T-cell (primary cell): ENCODE data around the gene DTX4. TPM values are rescaled to one million over a fixed set of nuclear protein-coding genes. Genes with fewer than 3 reads are reported as not detected.

Experiments used
- ATAC-seq, 4 experiments: fragments of 200-7000 bp in 3 of 4; fragments of 150-1000 bp in 1 of 4; cut with Tn5 transposase; replicated peaks in 1 of 4; 1 replicate in 3 of 4; 2 replicates in 1 of 4; pipeline ENCODE4 v1.10.0; 2021; ENCODE audit warnings: moderate library complexity in 3 of 4, mild to moderate bottlenecking in 2 of 4, moderate number of reproducible peaks in 1 of 4
- CTCF ChIA-PET, 2 donors: fragments of 300-600 bp; sonication (Branson Sonifier 250); formaldehyde crosslinking; loops; one replicate each; lab custom pipeline; 2022; ENCODE audit warnings: antibody characterized with exemption in 2 of 2; lab: Charles Lee
- POLR2A ChIA-PET, 2 donors: fragments of 300-600 bp; sonication (Branson Sonifier 250); formaldehyde crosslinking; loops; one replicate each; lab custom pipeline; 2022; ENCODE audit warnings: antibody characterized with exemption in 2 of 2; lab: Charles Lee
- DNase-seq, 35 experiments: peaks; one replicate each; pipeline versions ENCODE4 v3.0.0 to v3.0.0-alpha.2; 2013 to 2023
- H3K27ac ChIP-seq: one replicate; pipeline ENCODE4 v1.5.1; 2013; ENCODE audit warnings: low read length
- H3K27me3 ChIP-seq, 2 experiments: replicated peaks in 1 of 2; 1 replicate in 1 of 2; 2 replicates in 1 of 2; pipeline versions ENCODE4 v1.6.1 to v1.7.0; 2013; ENCODE audit warnings: low read length in 1 of 2, mixed read lengths in 1 of 2; ENCODE audit not compliant: control insufficient read depth in 2 of 2, insufficient read depth in 2 of 2; ENCODE audit errors: extremely low read depth in 1 of 2
- H3K36me3 ChIP-seq, 2 donors: 1 replicate in 1 of 2; 2 replicates in 1 of 2; pipeline versions ENCODE4 v1.6.1 to v1.7.0; 2013; ENCODE audit warnings: low read length in 1 of 2; ENCODE audit not compliant: control insufficient read depth in 2 of 2, insufficient read depth in 1 of 2; ENCODE audit errors: extremely low read depth in 1 of 2
- H3K4me1 ChIP-seq, 2 experiments: 1 replicate in 1 of 2; 2 replicates in 1 of 2; pipeline versions ENCODE4 v1.6.1 to v1.7.0; 2013; ENCODE audit warnings: low read length in 2 of 2, mixed read lengths in 1 of 2; ENCODE audit not compliant: insufficient read depth in 2 of 2, control insufficient read depth in 1 of 2; ENCODE audit errors: extremely low read depth in 1 of 2
- H3K4me3 ChIP-seq, 2 donors: 1 replicate in 1 of 2; 2 replicates in 1 of 2; pipeline versions ENCODE4 v1.5.1 to v1.7.0; 2013; ENCODE audit warnings: mild to moderate bottlenecking in 2 of 2, low read length in 1 of 2, moderate library complexity in 1 of 2; ENCODE audit not compliant: control insufficient read depth in 1 of 2; ENCODE audit errors: extremely low read depth in 1 of 2
- H3K9me3 ChIP-seq: 2 replicates; pipeline ENCODE4 v1.7.0; 2013
- H3K27ac Mint-ChIP-seq, 2 donors: one replicate each; pipeline ENCODE4 v1.8.0; 2020 to 2021; ENCODE audit warnings: mild to moderate bottlenecking in 2 of 2, mixed read lengths in 2 of 2
- H3K27me3 Mint-ChIP-seq, 2 donors: one replicate each; pipeline ENCODE4 v1.8.0; 2021 to 2022; ENCODE audit warnings: mixed read lengths in 2 of 2
- H3K36me3 Mint-ChIP-seq: one replicate; pipeline ENCODE4 v1.8.0; 2021; ENCODE audit warnings: mixed read lengths
- H3K4me1 Mint-ChIP-seq, 3 donors: one replicate each; pipeline ENCODE4 v1.8.0; 2020 to 2022; ENCODE audit warnings: mixed read lengths in 3 of 3, mild to moderate bottlenecking in 1 of 3
- H3K4me3 Mint-ChIP-seq, 3 donors: one replicate each; pipeline ENCODE4 v1.8.0; 2020 to 2022; ENCODE audit warnings: mild to moderate bottlenecking in 3 of 3, mixed read lengths in 3 of 3, moderate library complexity in 3 of 3
- H3K9me3 Mint-ChIP-seq, 3 donors: one replicate each; pipeline ENCODE4 v1.8.0; 2020 to 2022; ENCODE audit warnings: mixed read lengths in 3 of 3
- WGBS: methylation state at CpG from one replicate; pipeline ENCODE4 v1.1.5; 2013; ENCODE audit warnings: missing lambda C conversion rate; ENCODE audit not compliant: insufficient coverage; 5-methylcytosine and 5-hydroxymethylcytosine counted together
- total RNA-seq, 35 experiments: library from RNA in 6 of 35; stranded (reverse) in 6 of 35; fragments of 120-200 nt in 1 of 35; gene quantifications; one replicate each; pipeline versions ENCODE4 v1.2.1 to v1.2.4 and lab custom pipeline; 2013 to 2026

Gene DTX4
- total RNA-seq, 5 donors from 2014 or later (not counting 1 experiment from before 2014, with no cell fraction given): 0.70 to 3.7 (median 2.1) TPM

- no peaks in the 10 kb centered on the region for H3K36me3 Mint-ChIP-seq
- ATAC-seq: no peak
- Histone ChIP-seq H3K27ac (no peak overlapping the region), H3K4me3 (no peak overlapping the region), H3K4me1 (peaks cover 3% of the 10 kb centered on the region in 2 experiments), H3K27me3 (peaks cover 0 to 5% of the 10 kb centered on the region in 2 experiments), H3K9me3 (no peaks in the 10 kb centered on the region), H3K36me3 (no peaks in the 10 kb centered on the region)
- 100% methylated on average over 1 of the region's 2 CpGs for WGBS
- H3K4me1 Mint-ChIP-seq: peaks cover 8 to 14% (median 12%) of the 10 kb centered on the region in 3 donors
- no peak overlapping the region for H3K4me3 Mint-ChIP-seq
- H3K27me3 Mint-ChIP-seq: no peaks in the 10 kb centered on the region
- POLR2A ChIA-PET: interaction anchor here in 1 of 2 donors (0.5 kb wide), 1 partner anchor 337 kb away, joined by 4 read pairs; no protein-coding TSS in a partner anchor
- CTCF ChIA-PET: no interaction called here
- DNase-seq: no peak
- no peak overlapping the region for H3K27ac Mint-ChIP-seq
- H3K9me3 Mint-ChIP-seq: no peaks in the 10 kb centered on the region
Measured at GRCh38 chr11:59214141-59214893, 42.4 kb downstream of the DTX4 start.

GRCh38 chr11:59216641-59217564, 45.0 kb downstream of the DTX4 start:
- Mint-ChIP-seq H3K27ac (peak overlapping the region; percentile 7 to 15), H3K27me3 (no peaks in the 10 kb centered on the region), H3K4me3 (no peak overlapping the region), H3K36me3 (no peaks in the 10 kb centered on the region), H3K4me1 (peaks cover 8 to 13% (median 12%) of the 10 kb centered on the region in 3 donors), H3K9me3 (no peaks in the 10 kb centered on the region)
- Histone ChIP-seq H3K27ac (no peak overlapping the region), H3K4me1 (peaks cover 3% of the 10 kb centered on the region in 2 experiments), H3K27me3 (no peaks in the 10 kb centered on the region), H3K4me3 (no peak overlapping the region), H3K9me3 (no peaks in the 10 kb centered on the region), H3K36me3 (no peaks in the 10 kb centered on the region)
- WGBS: 7% methylated on average over 3 of the region's 9 CpGs
- ATAC-seq: peak in 3 of 4 experiments; percentile 30 to 53 (median 37)
- ChIA-PET POLR2A (no interaction called here), CTCF (no interaction called here)
- peak in 4 of 35 experiments; percentile 6 to 37 (median 16) for DNase-seq

- Histone ChIP-seq H3K4me3 (no peak overlapping the region), H3K27ac (no peak overlapping the region), H3K9me3 (no peaks in the 10 kb centered on the region), H3K36me3 (no peaks in the 10 kb centered on the region), H3K4me1 (peaks cover 3% of the 10 kb centered on the region in 2 experiments), H3K27me3 (no peaks in the 10 kb centered on the region)
- no peak for DNase-seq
- peaks cover 8 to 16% (median 12%) of the 10 kb centered on the region in 3 donors for H3K4me1 Mint-ChIP-seq
- POLR2A ChIA-PET: no interaction called here
- no peaks in the 10 kb centered on the region for H3K27me3 Mint-ChIP-seq
- 100% methylated on average over 1 of the region's 4 CpGs for WGBS
- no peaks in the 10 kb centered on the region for H3K9me3 Mint-ChIP-seq
- H3K4me3 Mint-ChIP-seq: no peak overlapping the region
- CTCF ChIA-PET: no interaction called here
- H3K36me3 Mint-ChIP-seq: no peaks in the 10 kb centered on the region
- no peak for ATAC-seq
- no peak overlapping the region for H3K27ac Mint-ChIP-seq
Measured at GRCh38 chr11:59218319-59218718, 46.4 kb downstream of the DTX4 start.

GRCh38 chr11:59218893-59219292, 47.0 kb downstream of the DTX4 start:
- POLR2A ChIA-PET: no interaction called here
- 29% methylated on average over 1 of the region's 2 CpGs for WGBS
- no peak overlapping the region for H3K27ac ChIP-seq
- DNase-seq: no peak
- Mint-ChIP-seq H3K27me3 (no peaks in the 10 kb centered on the region), H3K27ac (no peak overlapping the region), H3K4me3 (no peak overlapping the region), H3K4me1 (peaks cover 8 to 19% (median 12%) of the 10 kb centered on the region in 3 donors), H3K9me3 (no peaks in the 10 kb centered on the region), H3K36me3 (no peaks in the 10 kb centered on the region)
- H3K4me1 ChIP-seq: peaks cover 3% of the 10 kb centered on the region in 2 experiments
- no peaks in the 10 kb centered on the region for H3K36me3 ChIP-seq
- no peak overlapping the region for H3K4me3 ChIP-seq
- CTCF ChIA-PET: no interaction called here
- no peaks in the 10 kb centered on the region for H3K9me3 ChIP-seq
- ATAC-seq: no peak
- no peaks in the 10 kb centered on the region for H3K27me3 ChIP-seq

GRCh38 chr11:59219836-59220235, 47.9 kb downstream of the DTX4 start:
- 67% methylated on average over 3 of the region's 4 CpGs for WGBS
- no peaks in the 10 kb centered on the region for H3K27me3 Mint-ChIP-seq
- peaks cover 3% of the 10 kb centered on the region in 2 experiments for H3K4me1 ChIP-seq
- H3K27ac Mint-ChIP-seq: no peak overlapping the region
- H3K36me3 Mint-ChIP-seq: no peaks in the 10 kb centered on the region
- H3K4me3 Mint-ChIP-seq: no peak overlapping the region
- no peak for DNase-seq
- H3K36me3 ChIP-seq: no peaks in the 10 kb centered on the region
- ChIA-PET CTCF (interaction anchor here in 1 of 2 donors (0.5 kb wide), 1 partner anchor 427 kb away, joined by 4 read pairs; no protein-coding TSS in a partner anchor), POLR2A (no interaction called here)
- no peak overlapping the region for H3K4me3 ChIP-seq
- no peaks in the 10 kb centered on the region for H3K9me3 Mint-ChIP-seq
- no peak overlapping the region for H3K27ac ChIP-seq
- no peak for ATAC-seq
- peaks cover 12 to 25% (median 13%) of the 10 kb centered on the region in 3 donors for H3K4me1 Mint-ChIP-seq
- H3K27me3 ChIP-seq: no peaks in the 10 kb centered on the region
- H3K9me3 ChIP-seq: no peaks in the 10 kb centered on the region

GRCh38 chr11:59221441-59221840, 49.5 kb downstream of the DTX4 start:
- Mint-ChIP-seq H3K27me3 (no peaks in the 10 kb centered on the region), H3K4me3 (no peak overlapping the region), H3K9me3 (no peaks in the 10 kb centered on the region), H3K4me1 (peaks cover 12 to 26% (median 13%) of the 10 kb centered on the region in 3 donors), H3K27ac (no peak overlapping the region), H3K36me3 (no peaks in the 10 kb centered on the region)
- ATAC-seq (no peak), DNase-seq (no peak)
- POLR2A ChIA-PET: no interaction called here
- no CpG with 5 or more reads among the region's 4 CpGs for WGBS
- no peak overlapping the region for H3K4me3 ChIP-seq
- no peaks in the 10 kb centered on the region for H3K9me3 ChIP-seq
- CTCF ChIA-PET: interaction anchor here in 1 of 2 donors (0.9 kb wide), 1 partner anchor 11 kb away, joined by 3 read pairs; no protein-coding TSS in a partner anchor
- no peak overlapping the region for H3K27ac ChIP-seq
- no peaks in the 10 kb centered on the region for H3K27me3 ChIP-seq
- H3K4me1 ChIP-seq: peaks cover under 1 to 3% of the 10 kb centered on the region in 2 experiments
- no peaks in the 10 kb centered on the region for H3K36me3 ChIP-seq
